ENCODE measurements around the gene CDHR3.

CDHR3 gene

DNA sequence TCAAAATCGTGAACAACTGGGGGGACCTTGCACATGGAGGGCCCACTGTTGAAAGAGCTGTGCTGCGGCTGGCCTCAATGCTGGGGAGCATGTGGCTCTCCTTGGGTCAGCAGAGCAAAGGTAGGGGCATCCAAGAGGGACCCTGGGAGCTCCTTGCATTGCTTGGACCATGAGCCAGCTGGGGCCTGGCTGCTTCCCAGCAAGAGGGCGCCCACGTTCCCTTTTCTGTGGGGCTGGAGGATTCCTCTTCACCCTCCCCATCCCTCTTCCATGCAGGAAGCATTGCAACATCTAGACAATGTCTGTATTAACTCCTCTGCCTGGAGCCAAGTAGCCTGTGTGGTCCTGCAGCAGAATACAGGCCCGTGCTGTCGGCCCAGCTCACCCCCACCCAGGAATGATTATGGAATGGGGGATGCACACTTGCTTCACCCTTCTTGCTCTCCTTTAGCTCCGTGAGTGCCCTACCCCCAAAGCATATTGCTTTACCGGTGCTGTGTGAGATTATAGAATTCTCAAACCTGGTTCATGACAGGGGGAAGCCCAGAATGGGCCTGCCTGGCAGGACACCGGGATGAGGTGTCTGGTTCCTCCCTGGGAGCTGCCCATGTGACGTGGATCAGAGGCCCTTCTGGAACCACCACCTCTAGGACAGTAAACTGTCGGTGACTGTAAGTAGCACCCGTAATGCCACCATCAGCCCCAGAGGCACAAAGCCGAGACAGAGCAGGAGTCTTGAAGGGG, 87.1 kb downstream of the CDHR3 start:
- H3K4me3 ChIP-seq (ENCODE audit: low read depth, low read length) = no peak overlapping the region
- no peaks in the 10 kb centered on the region for H3K9me3 ChIP-seq (ENCODE audit: control insufficient read depth, insufficient read depth, low read depth, low read length)
- ChIA-PET CTCF (interaction anchor here (0.9 to 3.0 kb wide), 5 partner anchors 103 to 393 kb away, joined by 3 to 27 read pairs (median 5); no protein-coding TSS in a partner anchor), POLR2A (no interaction called here)
- TF ChIP-seq ZNF404 (tag by site-specific recombination; IDR thresholded peaks at IDR 0.05) (no peak), ZBTB44 (tag by site-specific recombination; IDR thresholded peaks at IDR 0.05) (0 out of 2 replicates have a peak, but pooled peaks have one; percentile 12)
- H3K27ac ChIP-seq (ENCODE audit: extremely low read depth, low read depth, low read length) = no peak overlapping the region
- H3K4me1 ChIP-seq (ENCODE audit: control insufficient read depth, insufficient read depth, low read length) = peaks cover 3% of the 10 kb centered on the region; the same call in 1 of the 2 replicates
- no peaks in the 10 kb centered on the region for H3K36me3 ChIP-seq (ENCODE audit: control insufficient read depth in 2 of 2, insufficient read depth in 1 of 2, low read length in 2 of 2)

- POLR2A ChIA-PET = no interaction called here
- no peak overlapping the region for H3K27ac ChIP-seq (ENCODE audit: extremely low read depth, low read depth, low read length)
Measured at GRCh38 chr7:106050746-106051117, 87.7 kb downstream of the CDHR3 start.

DNA sequence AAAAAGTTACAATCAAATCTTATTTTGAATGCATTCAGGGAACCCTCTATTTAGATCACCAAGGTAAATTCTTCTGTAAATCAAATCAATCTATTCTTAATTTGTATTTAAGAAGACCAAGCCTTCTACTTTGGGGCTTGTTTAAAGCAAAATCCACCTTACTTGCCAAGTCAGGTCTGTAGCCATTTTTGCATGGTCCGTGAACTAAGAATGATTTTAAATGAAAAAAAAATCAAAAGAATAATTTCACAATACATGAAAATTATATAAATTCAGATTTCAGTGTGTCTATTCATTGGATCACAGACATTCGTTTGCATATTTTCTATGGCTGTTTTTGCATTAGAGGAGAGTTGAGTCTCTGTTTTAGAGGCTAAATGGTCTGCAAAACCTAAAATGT, 89.6 kb downstream of the CDHR3 start:
- POLR2A ChIA-PET = no interaction called here
- Histone ChIP-seq H3K27ac (ENCODE audit: extremely low read depth, low read depth, low read length) (no peak overlapping the region), H3K36me3 (ENCODE audit: control insufficient read depth in 2 of 2, insufficient read depth in 1 of 2, low read length in 2 of 2) (no peaks in the 10 kb centered on the region), H3K4me1 (ENCODE audit: control insufficient read depth, insufficient read depth, low read length) (peaks cover 2% of the 10 kb centered on the region; the same call in 1 of the 2 replicates), H3K9me3 (ENCODE audit: control insufficient read depth, insufficient read depth, low read depth, low read length) (no peaks in the 10 kb centered on the region), H3K4me3 (ENCODE audit: low read depth, low read length) (no peak overlapping the region)
- no peak for TF ChIP-seq ZNF768 (tag by site-specific recombination; IDR thresholded peaks at IDR 0.05)
- TF ChIP-seq ZNF423 (tag by site-specific recombination; IDR thresholded peaks at IDR 0.05) = no peak
- TF ChIP-seq ZNF626 (tag by site-specific recombination; IDR thresholded peaks at IDR 0.05) = no peak
- no peak for TF ChIP-seq ZEB2 (tag by site-specific recombination; IDR thresholded peaks at IDR 0.05)
- TF ChIP-seq BCL11A (tag by site-specific recombination; IDR thresholded peaks at IDR 0.05; ENCODE audit: low read depth) = no peak
- no peak for TF ChIP-seq ZNF623 (tag by site-specific recombination; IDR thresholded peaks at IDR 0.05)
- TF ChIP-seq SCRT1 (tag by site-specific recombination; IDR thresholded peaks at IDR 0.05; ENCODE audit: borderline replicate concordance) = no peak
- TF ChIP-seq ZNF76 (tag by site-specific recombination; IDR thresholded peaks at IDR 0.05; ENCODE audit: borderline replicate concordance, low read depth) = no peak
- no peak for TF ChIP-seq PRDM4 (tag by site-specific recombination; IDR thresholded peaks at IDR 0.05)
- TF ChIP-seq ZNF416 (tag by site-specific recombination; IDR thresholded peaks at IDR 0.05) = no peak
- TF ChIP-seq ZBTB10 (tag by site-specific recombination; IDR thresholded peaks at IDR 0.05) = no peak
- TF ChIP-seq SCRT2 (tag by site-specific recombination; IDR thresholded peaks at IDR 0.05) = no peak
- no peak for TF ChIP-seq ZNF184 (tag by site-specific recombination; IDR thresholded peaks at IDR 0.05)
- CTCF ChIA-PET = interaction anchor here (0.7 kb wide), 1 partner anchor 115 kb away, joined by 3 read pairs; no protein-coding TSS in a partner anchor

More at GRCh38 chr7:106050746-106051117, 87.7 kb downstream of the CDHR3 start:
- Histone ChIP-seq H3K4me3 (ENCODE audit: low read depth, low read length) (no peak overlapping the region), H3K36me3 (ENCODE audit: control insufficient read depth in 2 of 2, insufficient read depth in 1 of 2, low read length in 2 of 2) (no peaks in the 10 kb centered on the region), H3K4me1 (ENCODE audit: control insufficient read depth, insufficient read depth, low read length) (peaks cover 3% of the 10 kb centered on the region; the same call in 1 of the 2 replicates), H3K9me3 (ENCODE audit: control insufficient read depth, insufficient read depth, low read depth, low read length) (no peaks in the 10 kb centered on the region)
- CTCF ChIA-PET = interaction anchor here (1.0 to 3.0 kb wide), 4 partner anchors 103 to 394 kb away, joined by 3 to 27 read pairs (median 5); no protein-coding TSS in a partner anchor
- no peak for TF ChIP-seq ZNF335 (tag by site-specific recombination; conservative IDR thresholded peaks at IDR 0.05)
- TF ChIP-seq ZNF112 (tag by site-specific recombination; IDR thresholded peaks at IDR 0.05) = no peak
- TF ChIP-seq ZNF266 (tag by site-specific recombination; IDR thresholded peaks at IDR 0.05; ENCODE audit: low read depth) = no peak
- no peak for TF ChIP-seq ZNF600 (tag by site-specific recombination; IDR thresholded peaks at IDR 0.05)

All from HEK293 (cell line).